SH-SY5Y (cell line): ENCODE results near the gene WDR7.

ENCODE experiments used
- GATA2 ChIP-seq: IDR thresholded peaks from 2 replicates; pipeline ENCODE4 v1.6.1; 2011; ENCODE audit warnings: mild to moderate bottlenecking, low read depth, low read length
- GATA3 ChIP-seq: IDR thresholded peaks from 2 replicates; pipeline ENCODE4 v1.6.1; 2011; ENCODE audit warnings: low read depth, mild to moderate bottlenecking, low read length, moderate library complexity

DNA sequence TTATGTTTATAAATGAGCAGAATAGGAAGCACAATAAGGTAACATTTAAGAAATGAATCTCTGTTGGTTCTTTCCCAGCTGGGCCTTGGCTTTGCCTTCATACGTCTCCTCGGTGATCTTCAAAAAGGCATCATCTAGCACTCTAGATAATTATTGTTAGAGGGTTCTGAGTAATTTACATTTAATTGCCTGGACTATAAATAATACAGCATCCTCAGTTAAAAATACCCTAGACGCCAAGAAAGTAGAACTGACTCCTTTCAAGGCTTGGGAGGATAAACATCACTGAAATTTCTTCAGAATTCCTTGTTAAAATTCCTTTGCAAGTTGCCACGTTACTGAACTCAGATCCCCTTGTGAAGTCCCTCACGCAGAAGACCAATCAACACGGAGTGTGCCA is 296.1 kb downstream of the WDR7 start:
- TF ChIP-seq GATA3 (no peak), GATA2 (no peak)
